ENCODE data around the gene SLC22A23. TPM values are rescaled to one million over a fixed set of nuclear protein-coding genes. Genes with fewer than 3 reads are reported as not detected.

The SLC22A23 gene
- total and polyA plus RNA-seq, 4 donors, result 4.9 to 45.4 (median 19.7) TPM

DNA sequence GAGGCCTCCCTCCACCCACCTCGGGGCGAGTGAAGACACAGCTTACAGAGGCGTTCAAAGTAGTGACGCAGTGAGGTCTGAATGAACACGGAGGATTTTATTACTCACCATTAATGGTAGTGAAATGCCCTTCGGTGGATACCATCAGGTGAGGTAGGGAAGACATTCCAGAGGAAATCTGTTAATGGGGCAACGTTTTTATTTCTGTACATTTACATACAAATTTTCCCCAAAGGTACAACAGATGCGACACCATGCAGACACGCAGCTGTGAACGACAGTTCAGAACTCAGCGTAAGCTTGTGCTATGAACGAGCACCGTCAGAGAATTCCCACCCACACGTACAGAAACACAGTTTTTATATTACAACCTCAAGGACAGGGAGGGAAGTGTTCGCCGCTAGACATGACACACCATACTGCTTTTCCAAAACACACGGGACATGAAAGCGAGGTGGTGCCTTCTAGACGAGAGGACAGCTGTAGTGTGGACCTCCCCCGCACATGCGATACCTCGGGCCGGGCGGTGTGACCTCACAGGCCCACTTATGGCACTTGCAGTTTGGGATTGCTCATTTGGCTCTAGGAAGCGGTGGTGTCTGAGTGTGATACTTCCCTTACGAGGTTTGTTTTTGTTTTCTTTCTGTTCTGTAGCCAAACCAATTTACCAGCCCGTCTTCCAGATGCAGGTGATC lies 187.4 kb downstream of the SLC22A23 start:
- Histone ChIP-seq H3K27me3 (ENCODE audit: control insufficient read depth in 4 of 4, insufficient read depth in 4 of 4, low read length in 3 of 4) (no peaks in the 10 kb centered on the region), H3K9me3 (ENCODE audit: control insufficient read depth in 4 of 4, low read length in 3 of 4) (no peaks in the 10 kb centered on the region), H3K36me3 (ENCODE audit: control insufficient read depth in 4 of 4, insufficient read depth in 3 of 4, low read depth in 1 of 4, low read length in 3 of 4) (peaks cover 5 to 35% (median 21%) of the 10 kb centered on the region in 4 donors), H3K27ac (ENCODE audit: low read depth in 1 of 2, low read length in 2 of 2) (no peak overlapping the region), H3K9ac (ENCODE audit: low read depth in 1 of 2, low read length in 2 of 2) (no peak overlapping the region), H3K4me1 (ENCODE audit: control insufficient read depth in 4 of 4, insufficient read depth in 4 of 4, low read length in 3 of 4) (peaks cover 0 to 17% (median 12%) of the 10 kb centered on the region in 4 donors), H3K4me3 (ENCODE audit: low read depth in 1 of 3, low read length in 3 of 3) (no peak overlapping the region)
- TF ChIP-seq, protein P1, sequence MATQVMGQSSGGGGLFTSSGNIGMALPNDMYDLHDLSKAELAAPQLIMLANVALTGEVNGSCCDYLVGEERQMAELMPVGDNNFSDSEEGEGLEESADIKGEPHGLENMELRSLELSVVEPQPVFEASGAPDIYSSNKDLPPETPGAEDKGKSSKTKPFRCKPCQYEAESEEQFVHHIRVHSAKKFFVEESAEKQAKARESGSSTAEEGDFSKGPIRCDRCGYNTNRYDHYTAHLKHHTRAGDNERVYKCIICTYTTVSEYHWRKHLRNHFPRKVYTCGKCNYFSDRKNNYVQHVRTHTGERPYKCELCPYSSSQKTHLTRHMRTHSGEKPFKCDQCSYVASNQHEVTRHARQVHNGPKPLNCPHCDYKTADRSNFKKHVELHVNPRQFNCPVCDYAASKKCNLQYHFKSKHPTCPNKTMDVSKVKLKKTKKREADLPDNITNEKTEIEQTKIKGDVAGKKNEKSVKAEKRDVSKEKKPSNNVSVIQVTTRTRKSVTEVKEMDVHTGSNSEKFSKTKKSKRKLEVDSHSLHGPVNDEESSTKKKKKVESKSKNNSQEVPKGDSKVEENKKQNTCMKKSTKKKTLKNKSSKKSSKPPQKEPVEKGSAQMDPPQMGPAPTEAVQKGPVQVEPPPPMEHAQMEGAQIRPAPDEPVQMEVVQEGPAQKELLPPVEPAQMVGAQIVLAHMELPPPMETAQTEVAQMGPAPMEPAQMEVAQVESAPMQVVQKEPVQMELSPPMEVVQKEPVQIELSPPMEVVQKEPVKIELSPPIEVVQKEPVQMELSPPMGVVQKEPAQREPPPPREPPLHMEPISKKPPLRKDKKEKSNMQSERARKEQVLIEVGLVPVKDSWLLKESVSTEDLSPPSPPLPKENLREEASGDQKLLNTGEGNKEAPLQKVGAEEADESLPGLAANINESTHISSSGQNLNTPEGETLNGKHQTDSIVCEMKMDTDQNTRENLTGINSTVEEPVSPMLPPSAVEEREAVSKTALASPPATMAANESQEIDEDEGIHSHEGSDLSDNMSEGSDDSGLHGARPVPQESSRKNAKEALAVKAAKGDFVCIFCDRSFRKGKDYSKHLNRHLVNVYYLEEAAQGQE (IDR thresholded peaks at IDR 0.05), result no peak
- TF ChIP-seq HNF4A (conservative IDR thresholded peaks at IDR 0.05), result no peak
- WGBS, result 87% methylated on average over 27 of the region's 27 CpGs
- DNase-seq (ENCODE audit: low spot score), result no peak

- H3K36me3 ChIP-seq (ENCODE audit: control insufficient read depth in 4 of 4, insufficient read depth in 3 of 4, low read depth in 1 of 4, low read length in 3 of 4), result peaks cover 5 to 36% (median 18%) of the 10 kb centered on the region in 4 donors
- WGBS, result 91% methylated on average over 11 of the region's 11 CpGs
- DNase-seq (ENCODE audit: low spot score), result no peak
Observed at GRCh38 chr6:3268680-3269079, 188.2 kb downstream of the SLC22A23 start.

DNA sequence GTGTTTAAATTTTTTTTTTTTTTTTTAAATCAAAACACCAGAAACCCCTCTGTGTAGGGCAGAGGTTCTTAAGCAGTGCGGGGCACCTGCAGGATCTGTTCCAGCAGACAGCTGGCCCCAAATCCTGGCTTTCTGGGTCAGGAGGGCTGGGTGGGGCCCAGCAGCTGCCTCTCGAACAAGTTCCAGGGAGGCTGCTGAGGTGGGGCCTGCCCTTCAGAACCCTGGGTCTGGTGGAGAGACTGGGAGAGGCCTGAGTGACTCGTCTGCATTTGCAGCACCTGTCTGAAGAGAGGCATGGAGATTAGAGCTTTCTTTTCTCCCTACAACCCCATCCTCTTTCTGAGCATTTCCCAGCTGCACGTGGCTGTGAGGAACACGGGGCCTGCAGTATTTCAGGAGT lies 189.7 kb downstream of the SLC22A23 start:
- no peak overlapping the region for H3K9ac ChIP-seq (ENCODE audit: low read depth in 1 of 2, low read length in 2 of 2)
- H3K9me3 ChIP-seq (ENCODE audit: control insufficient read depth in 4 of 4, low read length in 3 of 4), result no peaks in the 10 kb centered on the region
- no peaks in the 10 kb centered on the region for H3K27me3 ChIP-seq (ENCODE audit: control insufficient read depth in 4 of 4, insufficient read depth in 4 of 4, low read length in 3 of 4)
- peaks cover 4 to 27% (median 17%) of the 10 kb centered on the region in 4 donors for H3K4me1 ChIP-seq (ENCODE audit: control insufficient read depth in 4 of 4, insufficient read depth in 4 of 4, low read length in 3 of 4)
- DNase-seq (ENCODE audit: low spot score), result no peak
- H3K27ac ChIP-seq (ENCODE audit: low read depth in 1 of 2, low read length in 2 of 2), result no peak overlapping the region
- WGBS, result 90% methylated on average over 5 of the region's 5 CpGs
- H3K4me3 ChIP-seq (ENCODE audit: low read depth in 1 of 3, low read length in 3 of 3), result no peak overlapping the region
- H3K36me3 ChIP-seq (ENCODE audit: control insufficient read depth in 4 of 4, insufficient read depth in 3 of 4, low read depth in 1 of 4, low read length in 3 of 4), result peaks cover 5 to 25% (median 9%) of the 10 kb centered on the region in 4 donors
- TF ChIP-seq EGR1 (IDR thresholded peaks at IDR 0.05; ENCODE audit: low read depth in 2 of 2), result no peak
- TF ChIP-seq TAF1 (conservative IDR thresholded peaks at IDR 0.05), result no peak
- no peak for TF ChIP-seq MAX (IDR thresholded peaks at IDR 0.05)
- TF ChIP-seq SP1 (IDR thresholded peaks at IDR 0.05), result no peak
- TF ChIP-seq NR2F2 (IDR thresholded peaks at IDR 0.05), result no peak
- no peak for TF ChIP-seq YY1 (IDR thresholded peaks at IDR 0.05)
- TF ChIP-seq, protein P2, sequence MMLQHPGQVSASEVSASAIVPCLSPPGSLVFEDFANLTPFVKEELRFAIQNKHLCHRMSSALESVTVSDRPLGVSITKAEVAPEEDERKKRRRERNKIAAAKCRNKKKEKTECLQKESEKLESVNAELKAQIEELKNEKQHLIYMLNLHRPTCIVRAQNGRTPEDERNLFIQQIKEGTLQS (IDR thresholded peaks at IDR 0.05), result no peak
- no peak for TF ChIP-seq ZBTB33 (IDR thresholded peaks at IDR 0.05)
- TF ChIP-seq CTCF (IDR thresholded peaks at IDR 0.05; ENCODE audit: low read depth, low read length, missing input control), result no peak

More at GRCh38 chr6:3268680-3269079, 188.2 kb downstream of the SLC22A23 start:
- no peak overlapping the region for H3K27ac ChIP-seq (ENCODE audit: low read depth in 1 of 2, low read length in 2 of 2)
- TF ChIP-seq, protein P1 (IDR thresholded peaks at IDR 0.05), result no peak
- TF ChIP-seq TAF1 (conservative IDR thresholded peaks at IDR 0.05) (no peak), FOXA2 (IDR thresholded peaks at IDR 0.05) (no peak), EGR1 (IDR thresholded peaks at IDR 0.05; ENCODE audit: low read depth in 2 of 2) (no peak), RAD21 (IDR thresholded peaks at IDR 0.05) (no peak), HNF4A (conservative IDR thresholded peaks at IDR 0.05) (no peak)
- no peak overlapping the region for H3K9ac ChIP-seq (ENCODE audit: low read depth in 1 of 2, low read length in 2 of 2)
- no peaks in the 10 kb centered on the region for H3K27me3 ChIP-seq (ENCODE audit: control insufficient read depth in 4 of 4, insufficient read depth in 4 of 4, low read length in 3 of 4)
- H3K4me1 ChIP-seq (ENCODE audit: control insufficient read depth in 4 of 4, insufficient read depth in 4 of 4, low read length in 3 of 4), result peaks cover 4 to 18% (median 16%) of the 10 kb centered on the region in 4 donors
- no peak overlapping the region for H3K4me3 ChIP-seq (ENCODE audit: low read depth in 1 of 3, low read length in 3 of 3)
- H3K9me3 ChIP-seq (ENCODE audit: control insufficient read depth in 4 of 4, low read length in 3 of 4), result no peaks in the 10 kb centered on the region
